OCI-LY7 (cell line): Measurements from ENCODE around the gene TRAM2. TPM values are rescaled to one million over a fixed set of nuclear protein-coding genes. Genes with fewer than 3 reads are reported as not detected.

Source experiments
- BruUV-seq: library from RNA; stranded (reverse); fragments of 400-500 nt; replicated peaks from 2 replicates; lab custom pipeline; 2021; lab: Mats Ljungman, UMichigan
- CTCF ChIA-PET: fragments of 300-600 bp; sonication (Branson Sonifier 250); formaldehyde crosslinking; loops from one replicate; lab custom pipeline; 2022; ENCODE audit warnings: antibody characterized with exemption; ENCODE audit not compliant: unreplicated experiment; lab: Charles Lee
- POLR2A ChIA-PET: fragments of 300-600 bp; sonication (Branson Sonifier 250); formaldehyde crosslinking; loops from one replicate; lab custom pipeline; 2022; ENCODE audit warnings: antibody characterized with exemption; lab: Charles Lee
- DNase-seq: peaks from one replicate; pipeline ENCODE4 v3.0.0-alpha.2; 2015; ENCODE audit warnings: low spot score
- H2AFZ ChIP-seq: fragments of 200-600 bp; sonication (generic), shearing (Covaris generic); 2 replicates; pipeline ENCODE4 v1.6.1; 2014; ENCODE audit warnings: mild to moderate bottlenecking, antibody characterized with exemption, low read length, moderate library complexity
- H3K27ac ChIP-seq: fragments of 200-600 bp; sonication (generic); 2 replicates; pipeline ENCODE4 v1.5.1; 2014; ENCODE audit warnings: mixed run types, low read depth, mild to moderate bottlenecking, moderate library complexity, low read length, inconsistent platforms; ENCODE audit not compliant: poor library complexity, severe bottlenecking
- H3K36me3 ChIP-seq: fragments of 200-600 bp; sonication (generic); 2 replicates; pipeline ENCODE4 v1.6.1; 2014; ENCODE audit warnings: mild to moderate bottlenecking, antibody characterized with exemption, low read length, moderate library complexity, mixed read lengths; ENCODE audit not compliant: insufficient read depth
- H3K4me1 ChIP-seq: fragments of 200-600 bp; sonication (generic); 2 replicates; pipeline ENCODE4 v1.5.1; 2014; ENCODE audit warnings: mild to moderate bottlenecking, low read length; ENCODE audit not compliant: insufficient read depth, poor library complexity, severe bottlenecking
- H3K4me2 ChIP-seq: fragments of 200-600 bp; sonication (generic); 2 replicates; pipeline ENCODE4 v1.6.1; 2014; ENCODE audit warnings: mild to moderate bottlenecking, low read length
- H3K4me3 ChIP-seq: fragments of 200-600 bp; sonication (generic); 2 replicates; pipeline ENCODE4 v1.5.1; 2014; ENCODE audit warnings: mild to moderate bottlenecking, low read depth, low read length; ENCODE audit not compliant: poor library complexity, severe bottlenecking
- H3K79me2 ChIP-seq: fragments of 200-600 bp; sonication (generic); 2 replicates; pipeline ENCODE4 v1.6.1; 2016; ENCODE audit warnings: low read depth, mild to moderate bottlenecking, low read length, moderate library complexity, mixed read lengths; ENCODE audit not compliant: insufficient read depth
- H3K9me2 ChIP-seq: fragments of 200-600 bp; sonication (generic); 2 replicates; pipeline ENCODE4 v1.6.1; 2016; ENCODE audit warnings: mild to moderate bottlenecking, low read length, mixed read lengths; ENCODE audit not compliant: insufficient read depth
- H3K9me3 ChIP-seq: fragments of 200-600 bp; sonication (generic); 2 replicates; pipeline ENCODE4 v1.6.1; 2014; ENCODE audit warnings: mild to moderate bottlenecking, mixed run types, low read length, mixed read lengths
- H4K20me1 ChIP-seq: fragments of 200-600 bp; sonication (generic); 2 replicates; pipeline ENCODE4 v1.6.1; 2014; ENCODE audit warnings: mild to moderate bottlenecking, antibody characterized with exemption, low read length, moderate library complexity, mixed read lengths; ENCODE audit not compliant: insufficient read depth
- EZH2phosphoT487 ChIP-seq: fragments of 200-600 bp; sonication (generic); IDR thresholded peaks from 2 replicates; pipeline ENCODE4 v1.6.1; 2018; ENCODE audit warnings: low read depth, borderline replicate concordance, mild to moderate bottlenecking, mixed run types, antibody characterized with exemption, low read length, moderate library complexity, mixed read lengths
- intact Hi-C: fragments of 100-400 bp; cut with micrococcal nuclease; formaldehyde crosslinking; loops from one replicate; pipeline ENCODE4 v1.10.0; 2022; ENCODE audit not compliant: unreplicated experiment
- total RNA-seq, 2 experiments: library from RNA; depleted of rRNA in 1 of 2; stranded (reverse); fragments of >200 nt in 1 of 2; shearing (Covaris generic) in 1 of 2; gene quantifications; 2 replicates each; pipeline ENCODE4 v1.2.3, GENCODE V29; 2014 to 2022
- TF ChIP-seq, protein P1 (sequence below): fragments of 200-600 bp; sonication (generic); conservative IDR thresholded peaks from 2 replicates; pipeline ENCODE4 v1.5.1; 2014; ENCODE audit warnings: mild to moderate bottlenecking, antibody characterized with exemption, low read length, moderate library complexity, mixed read lengths

The TRAM2 gene
- total RNA-seq, 2 experiments from 2014 or later: 19.3 to 38.2 TPM

DNA sequence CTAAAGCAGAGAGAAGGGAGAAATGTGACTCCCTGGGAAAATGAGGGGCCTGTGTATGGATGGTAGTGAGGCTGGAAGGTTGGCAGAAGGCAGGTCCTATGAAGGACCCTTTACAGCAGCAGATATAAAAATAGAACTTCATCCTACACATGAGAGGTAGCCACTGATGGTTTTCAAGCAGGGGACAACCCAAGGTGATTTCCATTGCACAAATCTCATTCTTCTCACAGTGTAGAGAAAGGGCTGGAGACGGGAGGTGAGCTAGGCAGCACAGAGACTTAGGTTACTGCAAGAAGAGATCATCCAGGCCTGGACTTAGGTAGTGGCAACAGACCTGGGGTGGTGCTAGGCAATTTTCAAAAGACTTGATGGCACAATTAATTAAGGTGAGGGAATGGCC, 30.7 kb downstream of the TRAM2 start:
- H3K9me2 ChIP-seq: no peaks in the 10 kb centered on the region
- ChIA-PET POLR2A (interaction anchor here (0.7 to 2.3 kb wide), 2 partner anchors 10 to 18 kb away, joined by 3 to 12 read pairs; no protein-coding TSS in a partner anchor), CTCF (interaction anchor here (1.5 kb wide), 1 partner anchor 10 kb away, joined by 8 read pairs; no protein-coding TSS in a partner anchor)
- H3K4me2 ChIP-seq: 0 out of 2 replicates have a peak overlapping the region, but pooled peaks have one; percentile 2
- no peak overlapping the region for H3K27ac ChIP-seq
- no peak overlapping the region for H2AFZ ChIP-seq
- TF ChIP-seq, protein P1, sequence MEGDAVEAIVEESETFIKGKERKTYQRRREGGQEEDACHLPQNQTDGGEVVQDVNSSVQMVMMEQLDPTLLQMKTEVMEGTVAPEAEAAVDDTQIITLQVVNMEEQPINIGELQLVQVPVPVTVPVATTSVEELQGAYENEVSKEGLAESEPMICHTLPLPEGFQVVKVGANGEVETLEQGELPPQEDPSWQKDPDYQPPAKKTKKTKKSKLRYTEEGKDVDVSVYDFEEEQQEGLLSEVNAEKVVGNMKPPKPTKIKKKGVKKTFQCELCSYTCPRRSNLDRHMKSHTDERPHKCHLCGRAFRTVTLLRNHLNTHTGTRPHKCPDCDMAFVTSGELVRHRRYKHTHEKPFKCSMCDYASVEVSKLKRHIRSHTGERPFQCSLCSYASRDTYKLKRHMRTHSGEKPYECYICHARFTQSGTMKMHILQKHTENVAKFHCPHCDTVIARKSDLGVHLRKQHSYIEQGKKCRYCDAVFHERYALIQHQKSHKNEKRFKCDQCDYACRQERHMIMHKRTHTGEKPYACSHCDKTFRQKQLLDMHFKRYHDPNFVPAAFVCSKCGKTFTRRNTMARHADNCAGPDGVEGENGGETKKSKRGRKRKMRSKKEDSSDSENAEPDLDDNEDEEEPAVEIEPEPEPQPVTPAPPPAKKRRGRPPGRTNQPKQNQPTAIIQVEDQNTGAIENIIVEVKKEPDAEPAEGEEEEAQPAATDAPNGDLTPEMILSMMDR: no peak
- no peak for TF ChIP-seq EZH2phosphoT487
- peaks cover 56% of the 10 kb centered on the region for H3K4me1 ChIP-seq
- no peak overlapping the region for H3K4me3 ChIP-seq
- H4K20me1 ChIP-seq: peaks cover 7% of the 10 kb centered on the region; the same call in 1 of the 2 replicates
- no TSS peak for BruUV-seq
- H3K79me2 ChIP-seq: peaks cover 62% of the 10 kb centered on the region
- no peaks in the 10 kb centered on the region for H3K9me3 ChIP-seq
- DNase-seq: no peak
- H3K36me3 ChIP-seq: peaks cover 9% of the 10 kb centered on the region; the same call in 1 of the 2 replicates
- intact Hi-C loops: no loop called here

DNA sequence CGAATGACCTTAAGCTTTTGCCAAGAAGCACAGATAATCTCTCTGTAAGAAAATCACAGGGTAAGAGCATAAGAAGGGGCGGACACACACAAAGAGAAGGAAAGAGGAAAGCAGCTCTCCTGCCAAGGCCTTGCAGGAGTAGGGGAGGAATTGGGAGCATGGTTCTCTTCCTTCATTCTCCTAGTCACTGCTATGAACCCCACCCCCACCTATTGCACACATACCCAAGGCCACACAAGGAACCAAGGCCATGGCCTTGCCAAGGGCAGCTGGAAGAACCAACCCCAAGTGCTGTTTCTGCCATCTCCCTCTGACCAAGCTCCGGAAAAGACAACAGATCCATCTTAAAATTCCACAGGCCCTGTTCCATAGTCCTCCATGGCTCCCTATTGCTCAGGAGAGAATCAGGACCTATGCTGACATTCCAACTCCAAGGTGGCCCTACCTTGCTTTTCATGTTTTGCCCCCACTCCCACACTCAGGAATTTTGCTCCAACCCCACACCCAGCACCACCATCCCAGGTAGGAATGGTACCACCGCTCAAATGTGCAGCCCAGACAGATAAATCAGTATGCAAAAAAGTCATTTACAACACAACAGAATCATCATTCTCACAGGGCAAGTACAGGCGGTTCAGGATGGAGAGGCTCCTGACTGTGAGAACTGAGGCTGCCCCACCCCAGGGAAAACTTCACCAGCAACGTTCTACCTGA, 31.3 kb downstream of the TRAM2 start:
- H3K4me1 ChIP-seq: peaks cover 54% of the 10 kb centered on the region

More for the DNA sequence above, 31.3 kb downstream of the TRAM2 start:
- H3K36me3 ChIP-seq: peaks cover 4% of the 10 kb centered on the region; the same call in 1 of the 2 replicates
- BruUV-seq: no TSS peak
- H3K4me3 ChIP-seq: no peak overlapping the region
- intact Hi-C loops: no loop called here
- ChIA-PET CTCF (interaction anchor here (0.6 kb wide), 1 partner anchor 9 kb away, joined by 5 read pairs; no protein-coding TSS in a partner anchor), POLR2A (interaction anchor here (0.6 to 1.3 kb wide), 4 partner anchors 9 to 258 kb away, joined by 3 to 6 read pairs (median 4); no protein-coding TSS in a partner anchor)
- TF ChIP-seq, protein P1: no peak
- TF ChIP-seq EZH2phosphoT487: no peak
- H3K4me2 ChIP-seq: no peak overlapping the region
- H3K9me2 ChIP-seq: no peaks in the 10 kb centered on the region
- peaks cover 56% of the 10 kb centered on the region for H3K79me2 ChIP-seq
- peaks cover 7% of the 10 kb centered on the region; the same call in 1 of the 2 replicates for H4K20me1 ChIP-seq
- no peak overlapping the region for H2AFZ ChIP-seq
- no peaks in the 10 kb centered on the region for H3K9me3 ChIP-seq
- H3K27ac ChIP-seq: no peak overlapping the region
- no peak for DNase-seq
